Measurements from ENCODE around the gene CBR4. TPM values are rescaled to one million over a fixed set of nuclear protein-coding genes. Genes with fewer than 3 reads are reported as not detected.
A peak's percentile ranks its signal among the peaks of the same experiment; 100 is the strongest.

The CBR4 gene
- total RNA-seq, 2 donors from 2014 or later: 24.4 TPM

- no peak overlapping the region for H3K4me3 Mint-ChIP-seq
- no peaks in the 10 kb centered on the region for H3K9me3 Mint-ChIP-seq
- no peak overlapping the region for H3K27ac Mint-ChIP-seq
- ATAC-seq (replicated peaks in 1 of 2) (no peak), DNase-seq (no peak)
- H3K27me3 Mint-ChIP-seq (ENCODE audit: low read depth): peaks cover 13% of the 10 kb centered on the region
- H3K36me3 Mint-ChIP-seq (ENCODE audit: insufficient read depth in 2 of 2): no peaks in the 10 kb centered on the region
- no peaks in the 10 kb centered on the region for H3K4me1 Mint-ChIP-seq (ENCODE audit: low read depth)
These were observed 17.6 kb upstream of the CBR4 start for GRCh38 chr4:169027663-169028062.

- H3K27ac Mint-ChIP-seq: no peak overlapping the region
- H3K27me3 Mint-ChIP-seq (ENCODE audit: low read depth): peaks cover 9% of the 10 kb centered on the region
- H3K36me3 Mint-ChIP-seq (ENCODE audit: insufficient read depth in 2 of 2): no peaks in the 10 kb centered on the region
- DNase-seq (no peak), ATAC-seq (replicated peaks in 1 of 2) (no peak)
- H3K4me3 Mint-ChIP-seq: no peak overlapping the region
- no peaks in the 10 kb centered on the region for H3K9me3 Mint-ChIP-seq
- H3K4me1 Mint-ChIP-seq (ENCODE audit: low read depth): no peaks in the 10 kb centered on the region
These were observed 15.1 kb upstream of the CBR4 start for GRCh38 chr4:169025184-169025583.

- no peaks in the 10 kb centered on the region for H3K9me3 Mint-ChIP-seq
- no peak overlapping the region for H3K27ac Mint-ChIP-seq
- no peaks in the 10 kb centered on the region for H3K4me1 Mint-ChIP-seq (ENCODE audit: low read depth)
- DNase-seq (no peak), ATAC-seq (replicated peaks in 1 of 2) (no peak)
- H3K27me3 Mint-ChIP-seq (ENCODE audit: low read depth): peaks cover 9% of the 10 kb centered on the region
- no peaks in the 10 kb centered on the region for H3K36me3 Mint-ChIP-seq (ENCODE audit: insufficient read depth in 2 of 2)
- no peak overlapping the region for H3K4me3 Mint-ChIP-seq
These were observed 14.7 kb upstream of the CBR4 start for GRCh38 chr4:169024762-169025161.

GRCh38 chr4:169018406-169018805 lies 8.4 kb upstream of the CBR4 start:
- Mint-ChIP-seq H3K36me3 (ENCODE audit: insufficient read depth in 2 of 2) (no peaks in the 10 kb centered on the region), H3K27ac (no peak overlapping the region), H3K27me3 (ENCODE audit: low read depth) (peaks cover 6% of the 10 kb centered on the region), H3K4me1 (ENCODE audit: low read depth) (peaks cover 6% of the 10 kb centered on the region), H3K4me3 (no peak overlapping the region), H3K9me3 (no peaks in the 10 kb centered on the region)
- no peak for DNase-seq
- ATAC-seq (replicated peaks in 1 of 2): no peak

- ATAC-seq (replicated peaks in 1 of 2) (no peak), DNase-seq (no peak)
- Mint-ChIP-seq H3K4me3 (no peak overlapping the region), H3K36me3 (ENCODE audit: insufficient read depth in 2 of 2) (no peaks in the 10 kb centered on the region), H3K9me3 (no peaks in the 10 kb centered on the region), H3K27me3 (ENCODE audit: low read depth) (peaks cover 6% of the 10 kb centered on the region), H3K27ac (no peak overlapping the region), H3K4me1 (ENCODE audit: low read depth) (peaks cover 6% of the 10 kb centered on the region)
These were observed 7.9 kb upstream of the CBR4 start for GRCh38 chr4:169017971-169018370.

- no peaks in the 10 kb centered on the region for H3K36me3 Mint-ChIP-seq (ENCODE audit: insufficient read depth in 2 of 2)
- peaks cover 6% of the 10 kb centered on the region for H3K27me3 Mint-ChIP-seq (ENCODE audit: low read depth)
- H3K4me1 Mint-ChIP-seq (ENCODE audit: low read depth): peaks cover 17% of the 10 kb centered on the region
- H3K27ac Mint-ChIP-seq: no peak overlapping the region
- no peaks in the 10 kb centered on the region for H3K9me3 Mint-ChIP-seq
- no peak overlapping the region for H3K4me3 Mint-ChIP-seq
- no peak for DNase-seq
- no peak for ATAC-seq (replicated peaks in 1 of 2)
These were observed 5.2 kb upstream of the CBR4 start for GRCh38 chr4:169015186-169015623.

GRCh38 chr4:169014586-169014985 lies 4.5 kb upstream of the CBR4 start:
- no peak for ATAC-seq (replicated peaks in 1 of 2)

GRCh38 chr4:169013396-169013795 lies 3.3 kb upstream of the CBR4 start:
- no peak for DNase-seq
- Mint-ChIP-seq H3K27me3 (ENCODE audit: low read depth) (peaks cover 6% of the 10 kb centered on the region), H3K27ac (no peak overlapping the region), H3K4me3 (no peak overlapping the region), H3K4me1 (ENCODE audit: low read depth) (peaks cover 33% of the 10 kb centered on the region), H3K36me3 (ENCODE audit: insufficient read depth in 2 of 2) (no peaks in the 10 kb centered on the region), H3K9me3 (no peaks in the 10 kb centered on the region)
- no peak for ATAC-seq (replicated peaks in 1 of 2)

More at GRCh38 chr4:169014586-169014985, 4.5 kb upstream of the CBR4 start:
- Mint-ChIP-seq H3K9me3 (no peaks in the 10 kb centered on the region), H3K36me3 (ENCODE audit: insufficient read depth in 2 of 2) (no peaks in the 10 kb centered on the region), H3K27me3 (ENCODE audit: low read depth) (peaks cover 6% of the 10 kb centered on the region), H3K27ac (no peak overlapping the region), H3K4me3 (no peak overlapping the region), H3K4me1 (ENCODE audit: low read depth) (peaks cover 21% of the 10 kb centered on the region)
- no peak for DNase-seq

GRCh38 chr4:169012049-169012448 lies 2.0 kb upstream of the CBR4 start:
- H3K4me3 Mint-ChIP-seq: no peak overlapping the region
- DNase-seq (no peak), ATAC-seq (replicated peaks in 1 of 2) (no peak)
- no peak overlapping the region for H3K27ac Mint-ChIP-seq
- peaks cover 6% of the 10 kb centered on the region for H3K27me3 Mint-ChIP-seq (ENCODE audit: low read depth)
- no peaks in the 10 kb centered on the region for H3K36me3 Mint-ChIP-seq (ENCODE audit: insufficient read depth in 2 of 2)
- H3K4me1 Mint-ChIP-seq (ENCODE audit: low read depth): peaks cover 42% of the 10 kb centered on the region
- no peaks in the 10 kb centered on the region for H3K9me3 Mint-ChIP-seq

- ATAC-seq (replicated peaks in 1 of 2) (peak; percentile 48 to 53), DNase-seq (peak; percentile 63 to 66)
- Mint-ChIP-seq H3K4me1 (ENCODE audit: low read depth) (peaks cover 47% of the 10 kb centered on the region), H3K27me3 (ENCODE audit: low read depth) (peaks cover 6% of the 10 kb centered on the region), H3K36me3 (ENCODE audit: insufficient read depth in 2 of 2) (peaks cover 0 to under 1% of the 10 kb centered on the region in 2 donors), H3K4me3 (peak overlapping the region; percentile 93 to 97), H3K9me3 (no peaks in the 10 kb centered on the region), H3K27ac (peak overlapping the region; percentile 94)
These were observed 550 bp downstream of the CBR4 start for GRCh38 chr4:169009286-169010124.

GRCh38 chr4:169005453-169006099 lies 4.5 kb downstream of the CBR4 start:
- Mint-ChIP-seq H3K36me3 (ENCODE audit: insufficient read depth in 2 of 2) (peaks cover 2 to 19% of the 10 kb centered on the region in 2 donors), H3K4me3 (no peak overlapping the region), H3K27ac (peak overlapping the region; percentile 42), H3K27me3 (ENCODE audit: low read depth) (no peaks in the 10 kb centered on the region), H3K9me3 (no peaks in the 10 kb centered on the region), H3K4me1 (ENCODE audit: low read depth) (peaks cover 39% of the 10 kb centered on the region)
- DNase-seq (no peak), ATAC-seq (replicated peaks in 1 of 2) (no peak)

GRCh38 chr4:169000315-169000714 lies 9.7 kb downstream of the CBR4 start:
- H3K27me3 Mint-ChIP-seq (ENCODE audit: low read depth): no peaks in the 10 kb centered on the region
- H3K4me3 Mint-ChIP-seq: no peak overlapping the region
- no peaks in the 10 kb centered on the region for H3K9me3 Mint-ChIP-seq
- H3K36me3 Mint-ChIP-seq (ENCODE audit: insufficient read depth in 2 of 2): peaks cover 2 to 24% of the 10 kb centered on the region in 2 donors
- ATAC-seq (replicated peaks in 1 of 2) (no peak), DNase-seq (no peak)
- no peak overlapping the region for H3K27ac Mint-ChIP-seq
- H3K4me1 Mint-ChIP-seq (ENCODE audit: low read depth): no peaks in the 10 kb centered on the region

- Mint-ChIP-seq H3K36me3 (ENCODE audit: insufficient read depth in 2 of 2) (peaks cover 2 to 24% of the 10 kb centered on the region in 2 donors), H3K9me3 (no peaks in the 10 kb centered on the region), H3K27ac (no peak overlapping the region), H3K27me3 (ENCODE audit: low read depth) (no peaks in the 10 kb centered on the region), H3K4me1 (ENCODE audit: low read depth) (no peaks in the 10 kb centered on the region), H3K4me3 (no peak overlapping the region)
- ATAC-seq (replicated peaks in 1 of 2): no peak
- DNase-seq: no peak
These were observed 10.2 kb downstream of the CBR4 start for GRCh38 chr4:168999809-169000208.
